Measurements from ENCODE around the gene DPP3.
"Not testable (repeated sequence)": the region's sequence is repeated elsewhere in the genome, so short reads cannot be mapped to it uniquely, and the experiment has no call there.

DPP3 gene

GRCh38 chr11:66457826-66458225 is 22.4 kb upstream of the DPP3 start:
- CTCF ChIA-PET = interaction anchor here (0.6 kb wide), 1 partner anchor 309 kb away, joined by 4 read pairs; no protein-coding TSS in a partner anchor
- no peak for DNase-seq (ENCODE audit: low spot score)
- H3K27ac ChIP-seq = no peak overlapping the region
- POLR2A ChIA-PET (ENCODE audit: low non-redundant PET) = no interaction called here
- TF ChIP-seq, protein P1, sequence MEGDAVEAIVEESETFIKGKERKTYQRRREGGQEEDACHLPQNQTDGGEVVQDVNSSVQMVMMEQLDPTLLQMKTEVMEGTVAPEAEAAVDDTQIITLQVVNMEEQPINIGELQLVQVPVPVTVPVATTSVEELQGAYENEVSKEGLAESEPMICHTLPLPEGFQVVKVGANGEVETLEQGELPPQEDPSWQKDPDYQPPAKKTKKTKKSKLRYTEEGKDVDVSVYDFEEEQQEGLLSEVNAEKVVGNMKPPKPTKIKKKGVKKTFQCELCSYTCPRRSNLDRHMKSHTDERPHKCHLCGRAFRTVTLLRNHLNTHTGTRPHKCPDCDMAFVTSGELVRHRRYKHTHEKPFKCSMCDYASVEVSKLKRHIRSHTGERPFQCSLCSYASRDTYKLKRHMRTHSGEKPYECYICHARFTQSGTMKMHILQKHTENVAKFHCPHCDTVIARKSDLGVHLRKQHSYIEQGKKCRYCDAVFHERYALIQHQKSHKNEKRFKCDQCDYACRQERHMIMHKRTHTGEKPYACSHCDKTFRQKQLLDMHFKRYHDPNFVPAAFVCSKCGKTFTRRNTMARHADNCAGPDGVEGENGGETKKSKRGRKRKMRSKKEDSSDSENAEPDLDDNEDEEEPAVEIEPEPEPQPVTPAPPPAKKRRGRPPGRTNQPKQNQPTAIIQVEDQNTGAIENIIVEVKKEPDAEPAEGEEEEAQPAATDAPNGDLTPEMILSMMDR (conservative IDR thresholded peaks at IDR 0.05; ENCODE audit: low read depth) = no peak

- POLR2A ChIA-PET (ENCODE audit: low non-redundant PET) = no interaction called here
- DNase-seq (ENCODE audit: low spot score) = no peak
- CTCF ChIA-PET = interaction anchor here (0.5 to 1.2 kb wide), 3 partner anchors 41 to 1614 kb away, joined by 3 read pairs; no protein-coding TSS in a partner anchor
- TF ChIP-seq, protein P1 (conservative IDR thresholded peaks at IDR 0.05; ENCODE audit: low read depth) = no peak
- no peak overlapping the region for H3K27ac ChIP-seq
Measured at GRCh38 chr11:66459138-66459778, 21.0 kb upstream of the DPP3 start.

- ChIA-PET CTCF (interaction anchor here (0.6 to 0.7 kb wide), 2 partner anchors 33 to 55 kb away, joined by 3 to 6 read pairs; no protein-coding TSS in a partner anchor), POLR2A (ENCODE audit: low non-redundant PET) (no interaction called here)
- no peak for DNase-seq (ENCODE audit: low spot score)
- TF ChIP-seq, protein P1 (conservative IDR thresholded peaks at IDR 0.05; ENCODE audit: low read depth) = no peak
- no peak overlapping the region for H3K27ac ChIP-seq
Measured at GRCh38 chr11:66462010-66462409, 18.2 kb upstream of the DPP3 start.

- POLR2A ChIA-PET (ENCODE audit: low non-redundant PET) = interaction anchor here (0.5 kb wide), 1 partner anchor 216 kb away, joined by 13 read pairs; no protein-coding TSS in a partner anchor
- DNase-seq (ENCODE audit: low spot score) = no peak
- H3K27ac ChIP-seq = no peak overlapping the region
- TF ChIP-seq, protein P1 (conservative IDR thresholded peaks at IDR 0.05; ENCODE audit: low read depth) = no peak
- CTCF ChIA-PET = no interaction called here
Measured at GRCh38 chr11:66462911-66463310, 17.3 kb upstream of the DPP3 start.

GRCh38 chr11:66464116-66464515 is 16.1 kb upstream of the DPP3 start:
- DNase-seq (ENCODE audit: low spot score); CTCF ChIA-PET; POLR2A ChIA-PET (ENCODE audit: low non-redundant PET); H3K27ac ChIP-seq: not testable (repeated sequence)

DNA sequence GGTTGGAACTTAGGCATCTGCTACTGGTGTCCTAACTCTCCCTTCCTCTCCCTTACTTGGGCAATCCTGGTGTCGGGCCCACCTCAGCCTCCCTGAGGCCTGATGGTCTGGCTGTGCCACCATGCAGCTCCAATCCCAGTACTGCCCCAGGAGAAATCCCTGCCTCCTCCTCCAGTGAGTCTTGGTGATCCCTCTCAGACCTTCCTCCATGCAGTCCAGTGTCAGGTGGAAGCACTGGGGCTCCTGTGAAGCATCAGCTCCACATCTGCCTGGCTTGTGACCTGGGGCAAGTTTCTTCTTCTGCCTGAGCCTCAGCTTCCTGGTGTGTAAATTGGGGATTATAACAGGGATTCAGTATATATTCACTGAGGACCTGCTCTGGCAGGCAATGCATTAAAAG is 15.3 kb upstream of the DPP3 start:
- H3K27ac ChIP-seq = 0 out of 2 replicates have a peak overlapping the region, but pooled peaks have one; percentile 6
- CTCF ChIA-PET = interaction anchor here (0.6 kb wide), 1 partner anchor 56 kb away, joined by 6 read pairs; no protein-coding TSS in a partner anchor
- TF ChIP-seq, protein P1 (conservative IDR thresholded peaks at IDR 0.05; ENCODE audit: low read depth) = no peak
- POLR2A ChIA-PET (ENCODE audit: low non-redundant PET) = interaction anchor here (0.5 kb wide), 1 partner anchor 153 kb away, joined by 3 read pairs; no protein-coding TSS in a partner anchor
- DNase-seq (ENCODE audit: low spot score) = no peak
